ENCODE results near the gene AIRE.

- TF ChIP-seq POLR2A (IDR thresholded peaks at IDR 0.05; ENCODE audit: low read length), result no peak
- TF ChIP-seq GATA1 (IDR thresholded peaks at IDR 0.05; ENCODE audit: low read depth, low read length), result no peak
Measured at GRCh38 chr21:44285138-44285992, at the start of gene AIRE.
